ENCODE data around the gene BICRAL. TPM values are rescaled to one million over a fixed set of nuclear protein-coding genes. Genes with fewer than 3 reads are reported as not detected.

Gene BICRAL
- total RNA-seq, 1 donor from 2014 or later = 12.0 TPM

DNA sequence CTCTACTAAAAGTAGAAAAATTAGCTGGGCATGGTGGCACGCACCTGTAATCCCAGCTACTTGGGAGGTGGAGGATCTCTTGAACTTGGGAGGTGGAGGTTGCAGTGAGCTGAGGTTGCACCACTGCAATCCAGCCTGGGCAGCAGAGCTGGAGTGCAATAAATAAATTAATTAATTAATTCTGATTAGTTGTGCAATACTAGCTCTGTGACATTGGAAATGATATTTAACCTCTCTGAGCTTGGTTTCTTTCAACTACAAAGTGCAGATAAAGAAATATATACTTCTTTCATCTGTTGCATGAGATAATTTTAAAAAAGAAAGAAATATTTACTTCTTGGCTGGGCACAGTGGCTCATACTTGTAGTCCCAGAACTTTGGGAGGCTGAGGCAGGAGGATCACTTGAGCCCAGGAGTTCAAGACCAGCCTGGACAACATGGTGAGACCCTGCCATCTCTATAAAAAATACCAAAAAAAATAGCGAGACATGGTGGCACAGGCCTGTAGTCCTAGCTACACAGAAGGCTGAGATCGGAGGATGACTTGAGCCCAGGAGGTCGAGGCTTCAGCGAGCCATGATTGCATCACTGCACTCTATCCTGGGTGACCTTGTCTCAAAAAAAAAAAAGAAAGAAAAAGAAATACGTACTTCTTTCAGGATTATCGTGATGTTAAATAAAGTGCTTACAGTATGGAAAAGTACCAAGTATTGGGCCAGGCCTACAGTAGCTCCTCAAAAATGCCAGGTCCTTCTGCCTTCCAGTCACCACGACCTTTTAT, 20.4 kb upstream of the BICRAL start:
- Histone ChIP-seq H3K36me3 (peaks cover 14% of the 10 kb centered on the region), H3K27ac (replicated peaks) (no peak overlapping the region), H3K27me3 (ENCODE audit: low read depth) (no peaks in the 10 kb centered on the region), H3K4me1 (peaks cover 4% of the 10 kb centered on the region), H3K9me3 (replicated peaks) (no peaks in the 10 kb centered on the region), H3K4me3 (no peak overlapping the region)
- TF ChIP-seq CTCF (IDR thresholded peaks at IDR 0.05; ENCODE audit: borderline replicate concordance) = no peak
- intact Hi-C loops (cut with micrococcal nuclease) = no loop called here
- no peak for DNase-seq

DNA sequence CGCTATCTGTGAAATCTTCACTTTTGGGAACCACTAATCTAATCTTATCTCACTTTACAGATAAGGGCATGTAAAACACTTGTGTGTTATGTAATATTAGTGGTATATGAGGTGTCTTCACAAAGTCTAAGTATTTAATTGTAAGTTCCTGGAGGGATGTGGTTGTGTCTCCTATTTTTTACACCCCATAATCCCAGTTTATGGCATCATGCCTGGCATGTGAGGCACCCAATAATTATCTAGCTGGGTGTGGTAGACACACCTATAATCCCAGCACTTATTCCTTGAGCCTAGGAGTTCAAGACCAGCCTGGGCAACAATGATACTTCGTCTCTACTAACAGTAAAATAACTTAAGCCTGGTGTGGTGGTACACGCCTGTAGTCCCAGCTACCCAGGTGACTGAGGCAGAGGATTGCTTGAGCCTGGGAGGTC, 19.4 kb upstream of the BICRAL start:
- DNase-seq = no peak
- intact Hi-C loops (cut with micrococcal nuclease) = no loop called here
- no peak for TF ChIP-seq CTCF (IDR thresholded peaks at IDR 0.05; ENCODE audit: borderline replicate concordance)
- Histone ChIP-seq H3K9me3 (replicated peaks) (no peaks in the 10 kb centered on the region), H3K4me1 (peaks cover 8% of the 10 kb centered on the region), H3K27me3 (ENCODE audit: low read depth) (no peaks in the 10 kb centered on the region), H3K36me3 (peaks cover 14% of the 10 kb centered on the region), H3K4me3 (no peak overlapping the region), H3K27ac (replicated peaks) (no peak overlapping the region)

DNA sequence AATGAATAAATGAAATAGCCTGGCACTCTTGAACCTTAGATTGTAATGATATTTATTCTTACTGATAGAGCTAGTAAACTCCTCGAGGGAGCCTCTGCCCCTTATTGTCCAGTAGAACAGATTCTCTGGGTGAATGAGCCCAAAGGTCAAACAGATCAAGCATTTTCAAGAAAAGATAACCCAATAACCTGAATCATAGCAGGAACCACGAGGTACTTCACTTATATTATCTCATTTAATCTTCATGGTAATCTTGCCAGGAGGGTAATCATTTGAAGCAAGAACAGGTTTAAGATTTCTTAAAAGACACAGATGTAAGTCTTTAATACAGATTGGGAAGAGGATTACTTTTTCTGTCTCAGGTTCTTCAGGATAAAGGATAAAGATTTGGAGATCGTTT, 18.9 kb upstream of the BICRAL start:
- Histone ChIP-seq H3K4me1 (peaks cover 13% of the 10 kb centered on the region), H3K27me3 (ENCODE audit: low read depth) (no peaks in the 10 kb centered on the region), H3K36me3 (peaks cover 14% of the 10 kb centered on the region), H3K27ac (replicated peaks) (no peak overlapping the region), H3K9me3 (replicated peaks) (no peaks in the 10 kb centered on the region), H3K4me3 (no peak overlapping the region)
- intact Hi-C loops (cut with micrococcal nuclease) = no loop called here
- no peak for TF ChIP-seq CTCF (IDR thresholded peaks at IDR 0.05; ENCODE audit: borderline replicate concordance)
- no peak for DNase-seq

- Histone ChIP-seq H3K4me3 (no peak overlapping the region), H3K27me3 (ENCODE audit: low read depth) (no peaks in the 10 kb centered on the region), H3K27ac (replicated peaks) (no peak overlapping the region), H3K9me3 (replicated peaks) (no peaks in the 10 kb centered on the region), H3K4me1 (peaks cover 11% of the 10 kb centered on the region), H3K36me3 (peaks cover 2% of the 10 kb centered on the region)
- no peak for TF ChIP-seq CTCF (IDR thresholded peaks at IDR 0.05; ENCODE audit: borderline replicate concordance)
- intact Hi-C loops (cut with micrococcal nuclease) = no loop called here
- no peak for DNase-seq
Observed at GRCh38 chr6:42764911-42765648, 16.8 kb upstream of the BICRAL start.

DNA sequence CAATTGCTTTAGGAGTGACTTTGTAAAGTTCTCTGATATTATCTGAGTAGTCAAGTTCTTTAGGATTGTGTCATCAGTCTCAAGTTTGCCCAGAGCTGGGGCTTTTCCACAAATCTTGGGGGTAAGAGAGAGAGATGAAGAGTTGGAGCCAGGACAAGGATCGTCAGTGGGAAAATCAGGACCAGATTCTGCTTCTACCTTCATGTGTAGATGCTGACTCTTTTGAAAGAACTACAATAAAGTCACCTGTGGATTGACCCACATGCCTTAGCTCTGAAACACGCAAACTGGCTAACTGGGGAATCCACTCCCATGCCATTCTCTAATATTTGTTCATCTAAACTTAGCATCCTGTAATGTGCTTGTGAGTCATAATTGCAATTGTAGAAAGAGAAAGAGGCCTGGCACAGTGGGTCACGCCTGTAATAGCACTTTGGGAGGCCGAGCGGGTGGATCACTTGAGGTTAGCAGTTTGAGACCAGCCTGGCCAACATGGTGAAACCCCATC, 15.6 kb upstream of the BICRAL start:
- Histone ChIP-seq H3K9me3 (replicated peaks) (no peaks in the 10 kb centered on the region), H3K27me3 (ENCODE audit: low read depth) (no peaks in the 10 kb centered on the region), H3K4me1 (peaks cover 11% of the 10 kb centered on the region), H3K27ac (replicated peaks) (no peak overlapping the region), H3K4me3 (no peak overlapping the region), H3K36me3 (no peaks in the 10 kb centered on the region)
- no peak for TF ChIP-seq CTCF (IDR thresholded peaks at IDR 0.05; ENCODE audit: borderline replicate concordance)
- no peak for DNase-seq
- intact Hi-C loops (cut with micrococcal nuclease) = no loop called here
